HepG2 (cell line): ENCODE results near the gene DGKG.

ENCODE experiments used
- FOXJ3 ChIP-seq: sonication (generic); formaldehyde crosslinking; IDR thresholded peaks from 2 replicates; pipeline ENCODE4 v1.4.0; 2020; ENCODE audit warnings: missing genetic modification reagents, mild to moderate bottlenecking, borderline replicate concordance
- JUN ChIP-seq: sonication (generic); formaldehyde crosslinking; IDR thresholded peaks from 2 replicates; pipeline ENCODE4 v1.4.0; 2020; ENCODE audit warnings: mild to moderate bottlenecking, missing genetic modification reagents
- MYC ChIP-seq: sonication (generic); formaldehyde crosslinking; IDR thresholded peaks from 2 replicates; pipeline ENCODE4 v1.9.0; 2021; ENCODE audit warnings: missing genetic modification reagents, borderline replicate concordance
- ONECUT2 ChIP-seq: sonication (generic); formaldehyde crosslinking; IDR thresholded peaks from 2 replicates; pipeline ENCODE4 v1.4.0; 2020; ENCODE audit warnings: missing genetic modification reagents
- RNF219 ChIP-seq: sonication (generic); formaldehyde crosslinking; IDR thresholded peaks from 2 replicates; pipeline ENCODE4 v1.5.0; 2020; ENCODE audit warnings: mild to moderate bottlenecking, missing genetic modification reagents
- USF2 ChIP-seq, 2 experiments: sonication (generic) in 1 of 2; formaldehyde crosslinking in 1 of 2; IDR thresholded peaks; 2 replicates each; pipeline versions ENCODE4 v1.5.1 to v1.6.1; 2011 to 2020; ENCODE audit warnings: borderline replicate concordance in 1 of 2, low read depth in 1 of 2, low read length in 1 of 2, mild to moderate bottlenecking in 1 of 2, missing genetic modification reagents in 1 of 2, moderate library complexity in 1 of 2
- ZBTB43 ChIP-seq: sonication (generic); formaldehyde crosslinking; conservative IDR thresholded peaks from 2 replicates; pipeline ENCODE4 v1.4.0; 2020; ENCODE audit warnings: missing genetic modification reagents
- ZFX ChIP-seq: sonication (generic); formaldehyde crosslinking; IDR thresholded peaks from 2 replicates; pipeline ENCODE4 v1.4.0; 2020; ENCODE audit warnings: mild to moderate bottlenecking, low read depth, missing genetic modification reagents, moderate library complexity
- ZNF121 ChIP-seq: sonication (generic); formaldehyde crosslinking; IDR thresholded peaks from 2 replicates; pipeline ENCODE4 v1.5.0; 2020; ENCODE audit warnings: mild to moderate bottlenecking, missing genetic modification reagents
- ZNF180 ChIP-seq: sonication (generic); formaldehyde crosslinking; IDR thresholded peaks from 2 replicates; pipeline ENCODE4 v1.4.0; 2020; ENCODE audit warnings: low read depth, missing genetic modification reagents, borderline replicate concordance
- ZNF577 ChIP-seq: sonication (generic); formaldehyde crosslinking; IDR thresholded peaks from 2 replicates; pipeline ENCODE4 v1.4.0; 2020; ENCODE audit warnings: mild to moderate bottlenecking, low read depth, missing genetic modification reagents, borderline replicate concordance

- TF ChIP-seq RNF219 (CRISPR knock-in tag), result no peak
- TF ChIP-seq FOXJ3 (CRISPR knock-in tag), result no peak
- TF ChIP-seq ZNF180 (CRISPR knock-in tag), result no peak
- TF ChIP-seq ZBTB43 (CRISPR knock-in tag), result no peak
- TF ChIP-seq ZNF121 (CRISPR knock-in tag), result no peak
- no peak for TF ChIP-seq MYC (CRISPR knock-in tag)
- no peak for TF ChIP-seq USF2 (IDR thresholded peaks at IDR 0.05; ENCODE audit: low read depth, low read length)
- TF ChIP-seq USF2 (CRISPR knock-in tag; IDR thresholded peaks at IDR 0.05; ENCODE audit: borderline replicate concordance), result no peak
- TF ChIP-seq ONECUT2 (CRISPR knock-in tag), result no peak
- TF ChIP-seq ZFX (CRISPR knock-in tag), result no peak
- TF ChIP-seq JUN (CRISPR knock-in tag), result no peak
- no peak for TF ChIP-seq ZNF577 (CRISPR knock-in tag)
Observed at GRCh38 chr3:186356152-186356551, 5.9 kb downstream of the DGKG start.
